Measurements from ENCODE around the gene DOLK.

Gene DOLK

GRCh38 chr9:128986671-128987070 lies 39.3 kb upstream of the DOLK start:
- no peak overlapping the region for H3K4me2 ChIP-seq
- peaks cover 18% of the 10 kb centered on the region; the same call in 1 of the 2 replicates for H3K36me3 ChIP-seq (ENCODE audit: insufficient read depth)
- H3K79me2 ChIP-seq (ENCODE audit: insufficient read depth, low read depth) = no peaks in the 10 kb centered on the region
- no peak overlapping the region for H2AFZ ChIP-seq (ENCODE audit: low read depth)
- no peak overlapping the region for H3K9ac ChIP-seq
- no peak overlapping the region for H3K27ac ChIP-seq
- no peaks in the 10 kb centered on the region for H3K27me3 ChIP-seq (ENCODE audit: insufficient read depth, low read depth)
- TF ChIP-seq, protein P1, sequence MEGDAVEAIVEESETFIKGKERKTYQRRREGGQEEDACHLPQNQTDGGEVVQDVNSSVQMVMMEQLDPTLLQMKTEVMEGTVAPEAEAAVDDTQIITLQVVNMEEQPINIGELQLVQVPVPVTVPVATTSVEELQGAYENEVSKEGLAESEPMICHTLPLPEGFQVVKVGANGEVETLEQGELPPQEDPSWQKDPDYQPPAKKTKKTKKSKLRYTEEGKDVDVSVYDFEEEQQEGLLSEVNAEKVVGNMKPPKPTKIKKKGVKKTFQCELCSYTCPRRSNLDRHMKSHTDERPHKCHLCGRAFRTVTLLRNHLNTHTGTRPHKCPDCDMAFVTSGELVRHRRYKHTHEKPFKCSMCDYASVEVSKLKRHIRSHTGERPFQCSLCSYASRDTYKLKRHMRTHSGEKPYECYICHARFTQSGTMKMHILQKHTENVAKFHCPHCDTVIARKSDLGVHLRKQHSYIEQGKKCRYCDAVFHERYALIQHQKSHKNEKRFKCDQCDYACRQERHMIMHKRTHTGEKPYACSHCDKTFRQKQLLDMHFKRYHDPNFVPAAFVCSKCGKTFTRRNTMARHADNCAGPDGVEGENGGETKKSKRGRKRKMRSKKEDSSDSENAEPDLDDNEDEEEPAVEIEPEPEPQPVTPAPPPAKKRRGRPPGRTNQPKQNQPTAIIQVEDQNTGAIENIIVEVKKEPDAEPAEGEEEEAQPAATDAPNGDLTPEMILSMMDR (conservative IDR thresholded peaks at IDR 0.05; ENCODE audit: low read depth, low read length) = no peak
- no peaks in the 10 kb centered on the region for H4K20me1 ChIP-seq (ENCODE audit: insufficient read depth)
- H3K4me3 ChIP-seq (IDR thresholded peaks at IDR 0.05; ENCODE audit: insufficient read depth, low read depth, low read length) = no peak overlapping the region
- H3K4me1 ChIP-seq (ENCODE audit: low read depth, poor library complexity, severe bottlenecking) = no peaks in the 10 kb centered on the region

- peaks cover 27% of the 10 kb centered on the region; the same call in 1 of the 2 replicates for H3K36me3 ChIP-seq (ENCODE audit: insufficient read depth)
- H4K20me1 ChIP-seq (ENCODE audit: insufficient read depth) = no peaks in the 10 kb centered on the region
Observed at GRCh38 chr9:128983536-128983935, 36.1 kb upstream of the DOLK start.

GRCh38 chr9:128979111-128979510 lies 31.7 kb upstream of the DOLK start:
- Histone ChIP-seq H3K4me2 (no peak overlapping the region), H3K9ac (no peak overlapping the region), H3K27ac (no peak overlapping the region), H2AFZ (ENCODE audit: low read depth) (no peak overlapping the region), H4K20me1 (ENCODE audit: insufficient read depth) (no peaks in the 10 kb centered on the region), H3K4me3 (IDR thresholded peaks at IDR 0.05; ENCODE audit: insufficient read depth, low read depth, low read length) (no peak overlapping the region), H3K36me3 (ENCODE audit: insufficient read depth) (peaks cover 31% of the 10 kb centered on the region; the same call in 1 of the 2 replicates), H3K4me1 (ENCODE audit: low read depth, poor library complexity, severe bottlenecking) (no peaks in the 10 kb centered on the region), H3K79me2 (ENCODE audit: insufficient read depth, low read depth) (no peaks in the 10 kb centered on the region), H3K27me3 (ENCODE audit: insufficient read depth, low read depth) (no peaks in the 10 kb centered on the region)
- TF ChIP-seq, protein P1 (conservative IDR thresholded peaks at IDR 0.05; ENCODE audit: low read depth, low read length) = no peak

More at GRCh38 chr9:128983536-128983935, 36.1 kb upstream of the DOLK start:
- Histone ChIP-seq H3K4me2 (no peak overlapping the region), H3K4me3 (IDR thresholded peaks at IDR 0.05; ENCODE audit: insufficient read depth, low read depth, low read length) (no peak overlapping the region), H3K79me2 (ENCODE audit: insufficient read depth, low read depth) (no peaks in the 10 kb centered on the region), H3K9ac (no peak overlapping the region), H3K27ac (no peak overlapping the region), H3K4me1 (ENCODE audit: low read depth, poor library complexity, severe bottlenecking) (no peaks in the 10 kb centered on the region), H3K27me3 (ENCODE audit: insufficient read depth, low read depth) (no peaks in the 10 kb centered on the region), H2AFZ (ENCODE audit: low read depth) (no peak overlapping the region)
- TF ChIP-seq, protein P1 (conservative IDR thresholded peaks at IDR 0.05; ENCODE audit: low read depth, low read length) = no peak

DNA sequence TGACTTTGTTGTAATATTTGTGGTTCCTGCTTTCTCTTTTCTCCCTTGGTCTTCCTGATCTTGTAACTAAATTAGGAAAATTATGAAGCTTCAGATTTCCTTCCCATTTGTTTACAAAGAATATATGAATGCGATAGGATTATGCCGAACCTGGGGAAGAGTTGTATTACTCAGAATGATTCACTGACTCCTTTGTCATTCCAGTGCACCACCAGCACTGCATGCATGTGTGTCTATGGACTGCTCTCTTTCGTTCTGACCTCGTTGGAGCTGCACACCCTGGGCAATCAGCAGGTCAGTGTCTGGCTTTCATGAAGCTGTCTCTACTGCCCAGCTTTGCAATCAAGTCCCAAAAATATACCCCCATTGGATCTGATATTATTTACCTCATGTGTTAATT lies 25.6 kb upstream of the DOLK start:
- no peak overlapping the region for H3K27ac ChIP-seq
- H3K36me3 ChIP-seq (ENCODE audit: insufficient read depth) = peaks cover 7% of the 10 kb centered on the region; the same call in 1 of the 2 replicates
- H3K4me1 ChIP-seq (ENCODE audit: low read depth, poor library complexity, severe bottlenecking) = no peaks in the 10 kb centered on the region
- H3K4me2 ChIP-seq = no peak overlapping the region
- no peaks in the 10 kb centered on the region for H3K27me3 ChIP-seq (ENCODE audit: insufficient read depth, low read depth)
- no peak overlapping the region for H2AFZ ChIP-seq (ENCODE audit: low read depth)
- no peak overlapping the region for H3K4me3 ChIP-seq (IDR thresholded peaks at IDR 0.05; ENCODE audit: insufficient read depth, low read depth, low read length)
- H4K20me1 ChIP-seq (ENCODE audit: insufficient read depth) = no peaks in the 10 kb centered on the region
- no peak overlapping the region for H3K9ac ChIP-seq
- TF ChIP-seq, protein P1 (conservative IDR thresholded peaks at IDR 0.05; ENCODE audit: low read depth, low read length) = no peak
- H3K79me2 ChIP-seq (ENCODE audit: insufficient read depth, low read depth) = no peaks in the 10 kb centered on the region
